HG03025 (cell line): Measurements from ENCODE around the gene SPECC1.

Experiments used
- ATAC-seq: cut with Tn5 transposase; IDR thresholded peaks from one replicate; pipeline ENCODE4 v1.9.1; 2021; ENCODE audit warnings: mild to moderate bottlenecking, moderate library complexity; ENCODE audit not compliant: unreplicated experiment, low FRiP score

SPECC1 gene

GRCh38 chr17:20200865-20201458, 191.8 kb downstream of the SPECC1 start:
- no peak for ATAC-seq

GRCh38 chr17:20202141-20202621, 193.0 kb downstream of the SPECC1 start:
- ATAC-seq: no peak

- ATAC-seq: no peak
Observed at GRCh38 chr17:20203018-20203417, 193.9 kb downstream of the SPECC1 start.

GRCh38 chr17:20203761-20204263, 194.7 kb downstream of the SPECC1 start:
- no peak for ATAC-seq

GRCh38 chr17:20205609-20206008, 196.4 kb downstream of the SPECC1 start:
- ATAC-seq: no peak

- ATAC-seq: no peak
Observed at GRCh38 chr17:20206068-20206467, 196.9 kb downstream of the SPECC1 start.

- ATAC-seq: no peak
Observed at GRCh38 chr17:20206591-20206990, 197.4 kb downstream of the SPECC1 start.

- no peak for ATAC-seq
Observed at GRCh38 chr17:20207262-20207985, 198.3 kb downstream of the SPECC1 start.

- ATAC-seq: no peak
Observed at GRCh38 chr17:20208717-20209116, 199.6 kb downstream of the SPECC1 start.

- no peak for ATAC-seq
Observed at GRCh38 chr17:20210180-20210579, 201.0 kb downstream of the SPECC1 start.

- no peak for ATAC-seq
Observed at GRCh38 chr17:20210614-20211013, 201.5 kb downstream of the SPECC1 start.

- ATAC-seq: no peak
Observed at GRCh38 chr17:20211246-20211645, 202.1 kb downstream of the SPECC1 start.

- no peak for ATAC-seq
Observed at GRCh38 chr17:20213449-20213848, 204.3 kb downstream of the SPECC1 start.

GRCh38 chr17:20214794-20215193, 205.6 kb downstream of the SPECC1 start:
- no peak for ATAC-seq

- ATAC-seq: no peak
Observed at GRCh38 chr17:20216154-20216815, 207.1 kb downstream of the SPECC1 start.

- ATAC-seq: no peak
Observed at GRCh38 chr17:20216853-20217252, 207.7 kb downstream of the SPECC1 start.

- ATAC-seq: no peak
Observed at GRCh38 chr17:20217677-20218076, 208.5 kb downstream of the SPECC1 start.

GRCh38 chr17:20218272-20218671, 209.1 kb downstream of the SPECC1 start:
- ATAC-seq: no peak

GRCh38 chr17:20223808-20224328, 214.7 kb downstream of the SPECC1 start:
- ATAC-seq: no peak

- no peak for ATAC-seq
Observed at GRCh38 chr17:20224379-20224778, 215.2 kb downstream of the SPECC1 start.
